HEK293T (cell line): ENCODE data around the gene CPLX3.
A peak's percentile ranks its signal among the peaks of the same experiment; 100 is the strongest.

ENCODE experiments used
- CTCF ChIA-PET: fragments of 350-600 bp; formaldehyde crosslinking; extraction: SDS; loops from one replicate; lab custom pipeline; 2021; ENCODE audit warnings: antibody characterized with exemption, inconsistent platforms; lab: Yijun Ruan, JAX
- POLR2A ChIA-PET: fragments of 350-600 bp; formaldehyde crosslinking; extraction: SDS; loops from one replicate; lab custom pipeline; 2020; ENCODE audit warnings: antibody characterized with exemption, inconsistent platforms; lab: Yijun Ruan, JAX
- DNase-seq: peaks from one replicate; pipeline ENCODE4 v3.0.0; 2012; ENCODE audit warnings: mixed read lengths; ENCODE audit errors: extremely low spot score
- ARNT ChIP-seq: fragments of 450-650 bp; IDR thresholded peaks from 2 replicates; pipeline ENCODE4 v1.6.1; 2017; ENCODE audit warnings: mild to moderate bottlenecking
- BHLHE40 ChIP-seq: fragments of 450-650 bp; IDR thresholded peaks from 2 replicates; pipeline ENCODE4 v1.6.1; 2016; ENCODE audit warnings: mild to moderate bottlenecking, moderate library complexity, borderline replicate concordance
- CTBP1 ChIP-seq: fragments of 450-650 bp; IDR thresholded peaks from 2 replicates; pipeline ENCODE4 v1.6.1; 2016; ENCODE audit warnings: borderline replicate concordance
- ELF4 ChIP-seq: fragments of 450-650 bp; IDR thresholded peaks from 2 replicates; pipeline ENCODE4 v1.6.1; 2017; ENCODE audit warnings: antibody characterized with exemption
- FOXA1 ChIP-seq: fragments of 450-650 bp; IDR thresholded peaks from 2 replicates; pipeline ENCODE4 v1.6.1; 2016; ENCODE audit warnings: mild to moderate bottlenecking
- FOXK2 ChIP-seq: fragments of 450-650 bp; IDR thresholded peaks from 2 replicates; pipeline ENCODE4 v1.6.1; 2016; ENCODE audit warnings: mild to moderate bottlenecking
- FOXM1 ChIP-seq: fragments of 450-650 bp; IDR thresholded peaks from 2 replicates; pipeline ENCODE4 v1.6.1; 2017; ENCODE audit warnings: mild to moderate bottlenecking, borderline replicate concordance
- HDGF ChIP-seq: fragments of 450-650 bp; IDR thresholded peaks from 2 replicates; pipeline ENCODE4 v1.6.1; 2017; ENCODE audit warnings: antibody characterized with exemption, borderline replicate concordance
- L3MBTL2 ChIP-seq: fragments of 450-650 bp; conservative IDR thresholded peaks from 2 replicates; pipeline ENCODE4 v1.6.1; 2016; ENCODE audit warnings: mild to moderate bottlenecking
- LEF1 ChIP-seq: fragments of 450-650 bp; IDR thresholded peaks from 2 replicates; pipeline ENCODE4 v1.6.1; 2017; ENCODE audit warnings: mild to moderate bottlenecking, borderline replicate concordance
- NFRKB ChIP-seq: fragments of 450-650 bp; IDR thresholded peaks from 2 replicates; pipeline ENCODE4 v1.6.1; 2016; ENCODE audit warnings: mild to moderate bottlenecking, moderate library complexity
- PKNOX1 ChIP-seq: fragments of 450-650 bp; IDR thresholded peaks from 2 replicates; pipeline ENCODE4 v1.6.1; 2016
- SP1 ChIP-seq: fragments of 450-650 bp; IDR thresholded peaks from 2 replicates; pipeline ENCODE4 v1.6.1; 2017
- SUZ12 ChIP-seq: fragments of 450-650 bp; IDR thresholded peaks from 2 replicates; pipeline ENCODE4 v1.6.1; 2016; ENCODE audit warnings: mild to moderate bottlenecking
- TARDBP ChIP-seq: fragments of 450-650 bp; IDR thresholded peaks from 2 replicates; pipeline ENCODE4 v1.6.1; 2016
- ZNF384 ChIP-seq: fragments of 450-650 bp; IDR thresholded peaks from 2 replicates; pipeline ENCODE4 v1.6.1; 2016

The CPLX3 gene

DNA sequence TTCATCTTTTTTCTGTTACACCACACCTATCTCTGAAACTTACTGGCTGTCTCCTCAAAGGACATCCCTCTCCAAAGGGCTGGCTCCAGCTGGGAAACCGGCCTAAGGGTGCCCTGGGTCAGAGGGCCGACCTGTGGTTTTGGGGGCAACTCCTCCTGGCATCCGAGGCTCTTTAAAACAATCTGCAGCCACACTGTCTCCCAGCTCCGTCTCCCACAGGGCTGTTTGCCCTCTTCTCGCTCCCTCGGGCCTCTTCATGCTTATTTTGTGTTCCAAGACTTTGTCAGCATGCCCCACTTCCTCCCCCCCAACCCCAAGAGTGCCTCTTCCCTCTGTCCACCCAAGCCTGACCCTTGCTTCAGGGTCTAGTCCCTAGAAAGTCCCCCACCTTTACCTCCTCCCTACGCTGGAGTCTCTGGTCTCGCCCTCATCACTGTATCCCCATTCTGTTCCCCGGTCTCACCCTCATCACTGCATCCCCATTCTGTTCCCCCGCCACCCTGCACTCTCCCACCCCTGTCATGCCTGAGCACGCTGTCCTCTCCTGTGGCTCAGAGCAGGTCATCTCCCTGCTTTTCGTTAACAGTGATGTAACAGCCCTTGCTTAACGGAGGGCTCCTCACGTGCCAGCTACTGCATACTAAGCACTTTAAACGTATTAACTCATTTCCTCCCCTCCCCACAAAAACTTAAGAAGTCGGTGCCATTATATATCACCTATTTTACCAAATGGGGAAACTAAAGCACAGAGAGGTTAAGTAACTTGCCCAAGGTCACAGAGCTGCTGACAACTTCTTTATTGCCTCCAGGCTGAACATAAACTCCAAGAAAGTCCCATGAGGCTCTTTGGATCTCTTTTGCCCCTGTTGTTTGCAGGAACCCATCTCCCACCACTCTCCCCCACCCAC lies 45.6 kb upstream of the CPLX3 start:
- ChIA-PET POLR2A (interaction anchor here (1.0 to 1.6 kb wide), 4 partner anchors 10 to 176 kb away, joined by 3 to 7 read pairs (median 4); partner anchors contain the start of gene RPP25), CTCF (interaction anchor here (0.7 to 6.5 kb wide), 9 partner anchors 11 to 173 kb away, joined by 3 to 75 read pairs (median 3); partner anchors contain the start of gene LMAN1L)
- no peak for DNase-seq
- TF ChIP-seq FOXA1 (no peak), SUZ12 (no peak), FOXM1 (no peak), ZNF384 (no peak), TARDBP (no peak), CTBP1 (no peak), HDGF (no peak), SP1 (no peak), ELF4 (no peak), PKNOX1 (no peak), LEF1 (no peak), ARNT (no peak), L3MBTL2 (no peak), FOXK2 (no peak), BHLHE40 (no peak), NFRKB (no peak)

DNA sequence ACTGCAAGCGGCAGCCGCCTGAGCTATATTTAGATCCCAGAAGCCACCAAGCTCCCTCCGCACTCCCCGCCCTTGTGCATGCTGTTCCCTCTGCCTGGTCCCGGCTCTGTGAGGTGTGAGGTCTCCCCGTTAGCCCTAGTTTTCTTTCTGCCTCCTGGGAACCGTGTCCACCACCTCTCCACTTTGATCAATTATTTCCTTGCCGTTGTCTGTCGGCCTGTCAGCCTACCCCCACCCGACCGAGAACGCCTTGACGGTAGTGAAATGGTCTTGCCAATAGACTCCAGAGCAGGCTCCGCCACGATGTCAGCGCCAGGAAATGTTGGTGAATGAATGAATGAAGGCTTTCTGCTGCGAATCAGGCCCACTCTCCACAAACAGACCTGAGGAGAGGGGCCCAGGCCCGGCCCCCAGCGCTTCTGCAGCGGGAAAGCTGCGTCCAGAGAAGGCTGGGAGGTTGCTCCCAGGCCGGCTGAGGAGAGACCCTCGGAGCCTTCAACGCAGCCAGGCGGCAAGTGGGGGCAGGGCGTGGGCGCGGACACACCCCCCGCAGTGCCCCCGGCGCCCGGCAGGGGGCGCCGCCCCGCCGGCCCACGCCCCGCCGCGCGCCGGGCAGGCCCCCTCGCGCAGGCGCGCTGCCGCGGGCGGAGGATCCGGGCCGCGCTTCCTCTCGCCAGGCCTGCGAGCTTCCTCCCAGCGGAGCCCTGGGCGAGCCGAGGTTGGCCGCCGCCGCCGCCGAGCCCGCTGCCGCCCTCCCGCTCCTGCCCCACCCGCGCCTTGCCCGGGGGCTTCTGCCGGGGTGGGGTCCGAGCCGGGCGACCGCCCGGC lies 44.8 kb upstream of the CPLX3 start, which contains the start of gene CSK:
Gene CSK (plus strand): TSS at position 650 of the 828 bp plus-strand sequence. CDS start 16,218 bp downstream, outside the sequence.
- ChIA-PET CTCF (interaction anchor here (0.7 to 6.5 kb wide), 9 partner anchors 12 to 172 kb away, joined by 3 to 75 read pairs (median 3); partner anchors contain the start of gene LMAN1L), POLR2A (interaction anchor here (0.5 to 1.6 kb wide), 4 partner anchors 11 to 173 kb away, joined by 3 to 7 read pairs (median 4); no protein-coding TSS in a partner anchor)
- no peak for TF ChIP-seq SP1
- 0 out of 2 replicates have a peak, but pooled peaks have one; percentile 42 for TF ChIP-seq FOXM1
- no peak for TF ChIP-seq CTBP1
- TF ChIP-seq PKNOX1: no peak
- TF ChIP-seq ARNT: peak; percentile 34; the same call in 1 of the 2 replicates
- TF ChIP-seq FOXK2: no peak
- TF ChIP-seq ELF4: no peak
- no peak for TF ChIP-seq HDGF
- TF ChIP-seq FOXA1: no peak
- no peak for TF ChIP-seq TARDBP
- peak; percentile 91 for TF ChIP-seq L3MBTL2
- no peak for TF ChIP-seq SUZ12
- no peak for TF ChIP-seq LEF1
- no peak for TF ChIP-seq BHLHE40
- no peak for TF ChIP-seq ZNF384
- TF ChIP-seq NFRKB: no peak
- DNase-seq: peak; percentile 98

- CTCF ChIA-PET: interaction anchor here (0.6 to 6.5 kb wide), 6 partner anchors 12 to 988 kb away, joined by 3 to 75 read pairs (median 4); no protein-coding TSS in a partner anchor
- DNase-seq: peak; percentile 56
- POLR2A ChIA-PET: interaction anchor here (0.7 to 2.3 kb wide), 10 partner anchors 11 to 213 kb away, joined by 3 to 7 read pairs (median 4); partner anchors contain the start of genes FAM219B, MPI and RPP25
- 0 out of 2 replicates have a peak, but pooled peaks have one; percentile 0 for TF ChIP-seq ARNT
- no peak for TF ChIP-seq ZNF384
These were observed 44.0 kb upstream of the CPLX3 start for GRCh38 chr15:74782259-74783071.

DNA sequence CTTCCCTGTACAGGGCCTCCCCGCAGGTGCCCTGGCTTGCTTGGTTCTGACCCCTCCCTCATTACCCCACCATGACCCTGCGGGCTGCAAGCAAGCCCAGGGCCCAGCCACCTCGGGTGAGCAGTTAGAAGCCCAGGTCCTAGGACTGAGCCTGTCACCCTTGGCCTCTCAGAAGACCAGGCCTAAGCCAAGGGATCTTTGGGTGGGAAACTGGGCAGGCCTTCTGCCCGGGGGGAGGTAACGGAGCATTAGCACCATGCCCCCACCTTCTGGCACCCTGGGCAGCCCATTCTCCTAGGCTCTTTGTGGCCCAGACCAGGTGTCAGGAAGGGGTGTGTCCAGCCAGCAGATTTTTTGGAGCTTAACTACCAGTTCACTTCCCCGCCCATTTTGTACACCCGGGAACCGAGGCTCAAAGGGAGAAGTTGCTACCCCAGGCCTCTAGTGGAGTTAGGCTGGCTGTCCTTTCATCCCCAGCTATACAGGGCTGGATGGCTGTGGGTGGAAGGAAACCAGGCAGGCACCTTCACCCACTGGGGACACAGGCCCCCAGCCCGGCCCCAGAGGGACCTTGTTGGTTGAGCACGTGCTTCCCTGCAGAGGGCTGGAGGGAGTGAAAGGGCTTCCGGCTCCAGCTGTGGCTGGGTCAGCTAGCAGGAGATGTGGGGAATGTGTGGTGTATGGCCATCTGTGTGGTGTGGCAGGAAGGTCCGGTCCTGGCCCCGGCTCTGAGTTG lies 43.2 kb upstream of the CPLX3 start:
- no peak for DNase-seq
- CTCF ChIA-PET: interaction anchor here (0.6 to 6.5 kb wide), 7 partner anchors 10 to 413 kb away, joined by 3 to 75 read pairs (median 3); no protein-coding TSS in a partner anchor
- POLR2A ChIA-PET: interaction anchor here (0.7 to 2.3 kb wide), 10 partner anchors 10 to 212 kb away, joined by 3 to 7 read pairs (median 4); partner anchors contain the start of genes FAM219B, MPI, RPP25 and ULK3

More for the DNA sequence above, 43.2 kb upstream of the CPLX3 start:
- no peak for TF ChIP-seq FOXM1
- TF ChIP-seq L3MBTL2: peak; percentile 83
- TF ChIP-seq TARDBP: no peak
- no peak for TF ChIP-seq ARNT
- no peak for TF ChIP-seq FOXK2
- TF ChIP-seq SUZ12: no peak
- TF ChIP-seq FOXA1: no peak
- no peak for TF ChIP-seq LEF1
- no peak for TF ChIP-seq SP1
- TF ChIP-seq BHLHE40: no peak
- no peak for TF ChIP-seq NFRKB
- TF ChIP-seq CTBP1: no peak
- TF ChIP-seq PKNOX1: no peak
- no peak for TF ChIP-seq ZNF384
- TF ChIP-seq HDGF: 0 out of 2 replicates have a peak, but pooled peaks have one; percentile 29
- no peak for TF ChIP-seq ELF4
